Kidney capillary endothelial cell (primary cell): ENCODE data around the gene EPN2.
A peak's percentile ranks its signal among the peaks of the same experiment; 100 is the strongest.

Source experiments
- DNase-seq: peaks from one replicate; pipeline ENCODE4 v3.0.0-alpha.2; 2018; ENCODE audit warnings: low spot score

The EPN2 gene

DNA sequence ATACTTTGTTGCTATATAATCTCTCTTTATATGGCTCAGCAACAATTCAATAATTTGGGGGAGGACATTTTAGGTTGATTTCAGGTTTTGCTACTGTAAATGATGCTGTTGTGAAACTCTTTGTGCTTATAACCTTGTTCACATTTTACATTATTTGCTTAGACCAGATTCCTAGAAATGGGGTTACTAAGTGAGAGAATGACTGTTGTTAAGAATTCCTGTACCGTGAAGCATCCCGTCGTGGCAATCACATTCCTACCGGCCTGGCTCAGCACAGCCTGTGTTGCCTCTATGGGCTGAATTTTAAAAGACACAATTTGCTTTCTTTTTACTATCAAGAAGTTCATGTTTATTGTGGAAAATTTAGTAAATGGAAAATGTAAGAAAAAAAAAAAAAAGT is 94.0 kb downstream of the EPN2 start:
- no peak for DNase-seq

DNA sequence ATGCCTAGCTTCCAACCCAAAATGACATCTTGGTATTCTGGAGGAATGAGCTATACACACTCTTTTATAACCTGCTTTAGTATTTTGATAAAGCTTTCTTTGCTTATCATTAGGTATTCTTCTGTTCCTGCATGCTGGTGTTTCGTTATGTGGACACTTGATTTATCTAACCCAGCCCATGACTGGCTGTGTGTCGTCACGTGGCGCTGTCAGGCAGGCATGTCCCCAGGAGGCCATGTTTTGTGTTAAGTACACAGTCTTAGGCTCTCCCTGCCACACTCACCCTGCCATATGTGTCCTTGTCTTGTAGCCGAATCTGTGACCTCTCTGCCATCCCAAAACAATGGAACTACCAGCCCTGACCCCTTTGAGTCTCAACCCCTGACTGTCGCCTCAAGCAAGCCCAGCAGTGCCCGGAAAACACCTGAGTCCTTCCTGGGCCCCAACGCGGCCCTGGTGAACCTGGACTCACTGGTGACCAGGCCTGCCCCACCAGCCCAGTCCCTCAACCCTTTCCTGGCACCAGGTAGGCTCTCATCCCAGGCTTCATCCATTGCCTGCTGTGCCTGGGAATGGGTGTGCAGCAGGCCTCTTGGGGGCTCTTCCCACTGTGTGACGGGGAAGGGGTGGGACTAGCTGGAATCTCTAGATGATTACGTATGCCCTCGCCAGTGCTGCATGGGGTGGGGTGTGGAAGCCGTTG is 94.5 kb downstream of the EPN2 start:
- DNase-seq = no peak

DNA sequence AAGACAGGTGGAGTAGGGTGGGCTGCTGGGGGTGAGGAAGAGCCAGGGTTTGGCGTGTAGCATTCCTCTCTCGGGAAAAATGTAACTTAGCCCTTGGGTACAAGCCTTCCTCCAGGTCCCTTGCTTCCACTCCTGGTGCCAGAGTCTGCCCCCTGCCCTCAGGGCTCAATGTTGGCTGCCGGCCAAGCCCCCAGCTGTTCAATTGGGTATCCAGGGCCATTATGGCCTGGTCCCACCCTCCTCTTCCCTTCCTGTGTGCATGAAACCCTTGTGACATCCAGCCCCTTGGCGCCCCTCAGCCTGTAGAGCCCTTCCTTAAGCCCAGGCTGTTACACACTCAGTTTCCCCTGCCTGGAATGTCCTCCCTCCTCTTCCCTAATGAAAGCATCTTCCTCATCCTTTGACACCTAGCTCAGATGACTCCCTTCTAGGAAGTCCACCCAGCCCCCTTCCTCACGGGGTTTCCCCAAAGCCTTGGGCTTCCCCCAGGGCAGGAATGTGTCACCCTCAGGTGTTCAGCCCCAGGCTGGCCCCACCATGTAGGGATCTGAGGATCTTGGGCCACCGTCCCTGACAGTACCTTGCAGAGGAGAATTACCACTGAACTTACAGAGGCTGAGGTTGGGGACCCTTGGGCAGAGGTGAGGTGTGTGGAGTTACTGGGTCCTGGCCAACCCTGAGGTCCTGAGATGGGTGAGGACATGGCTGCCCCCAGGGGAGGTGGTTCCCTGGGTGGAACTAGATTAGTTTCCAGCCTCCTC is 95.4 kb downstream of the EPN2 start:
- no peak for DNase-seq

DNA sequence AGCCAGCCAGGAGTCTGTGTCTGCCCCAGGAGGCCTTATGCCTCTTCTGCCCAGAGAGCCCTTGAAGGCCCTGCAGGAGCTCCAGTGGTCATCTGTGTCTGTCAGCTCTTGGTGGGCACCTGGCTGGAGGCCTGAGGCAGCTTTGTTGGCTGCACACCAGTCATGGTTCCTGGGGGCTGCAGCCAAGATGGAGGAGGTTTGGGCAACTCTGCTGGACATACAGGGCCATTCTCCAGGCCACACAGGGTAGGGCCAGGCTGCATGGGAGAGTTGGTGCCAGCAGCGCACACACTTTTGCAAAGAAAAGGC is 95.9 kb downstream of the EPN2 start:
- no peak for DNase-seq

DNA sequence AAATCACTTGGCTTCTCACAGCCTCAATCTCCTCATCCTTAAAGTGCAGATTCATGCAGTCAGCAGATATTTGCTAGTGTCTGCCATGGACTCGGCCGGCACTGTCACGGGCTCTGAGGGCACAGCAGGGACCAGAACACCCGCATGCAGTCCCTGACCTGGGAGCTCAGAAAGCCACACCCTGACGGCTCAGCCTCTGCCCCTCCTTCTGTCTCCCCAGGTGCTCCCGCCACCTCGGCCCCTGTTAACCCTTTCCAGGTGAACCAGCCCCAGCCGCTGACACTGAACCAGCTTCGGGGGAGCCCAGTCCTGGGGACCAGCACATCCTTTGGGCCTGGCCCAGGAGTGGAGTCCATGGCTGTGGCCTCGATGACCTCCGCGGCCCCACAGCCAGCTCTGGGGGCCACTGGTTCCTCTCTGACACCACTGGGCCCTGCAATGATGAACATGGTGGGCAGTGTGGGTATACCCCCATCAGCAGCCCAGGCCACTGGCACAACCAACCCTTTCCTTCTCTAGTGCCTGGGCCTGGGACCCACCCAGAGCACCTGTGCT is 96.6 kb downstream of the EPN2 start:
- no peak for DNase-seq

DNA sequence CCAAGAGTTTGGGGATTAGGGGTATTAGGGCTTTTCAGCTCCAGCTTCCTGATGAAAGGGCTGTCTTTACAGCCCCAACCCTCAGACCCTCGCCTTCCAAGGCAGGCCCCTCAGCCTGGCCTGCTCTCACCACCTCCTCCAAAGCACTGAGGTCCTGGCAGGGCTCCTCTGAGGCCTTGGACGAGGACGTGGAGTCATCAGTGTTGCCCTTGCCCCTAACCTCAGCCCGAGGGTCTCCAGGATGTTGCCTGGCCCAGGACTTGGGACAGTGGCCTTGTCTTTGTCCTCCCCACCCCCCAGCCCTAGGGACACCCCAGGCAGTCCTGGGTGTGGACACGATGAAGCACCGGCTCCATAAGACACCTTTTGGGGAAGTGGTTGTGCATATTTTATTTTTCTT is 97.2 kb downstream of the EPN2 start:
- DNase-seq = no peak

DNA sequence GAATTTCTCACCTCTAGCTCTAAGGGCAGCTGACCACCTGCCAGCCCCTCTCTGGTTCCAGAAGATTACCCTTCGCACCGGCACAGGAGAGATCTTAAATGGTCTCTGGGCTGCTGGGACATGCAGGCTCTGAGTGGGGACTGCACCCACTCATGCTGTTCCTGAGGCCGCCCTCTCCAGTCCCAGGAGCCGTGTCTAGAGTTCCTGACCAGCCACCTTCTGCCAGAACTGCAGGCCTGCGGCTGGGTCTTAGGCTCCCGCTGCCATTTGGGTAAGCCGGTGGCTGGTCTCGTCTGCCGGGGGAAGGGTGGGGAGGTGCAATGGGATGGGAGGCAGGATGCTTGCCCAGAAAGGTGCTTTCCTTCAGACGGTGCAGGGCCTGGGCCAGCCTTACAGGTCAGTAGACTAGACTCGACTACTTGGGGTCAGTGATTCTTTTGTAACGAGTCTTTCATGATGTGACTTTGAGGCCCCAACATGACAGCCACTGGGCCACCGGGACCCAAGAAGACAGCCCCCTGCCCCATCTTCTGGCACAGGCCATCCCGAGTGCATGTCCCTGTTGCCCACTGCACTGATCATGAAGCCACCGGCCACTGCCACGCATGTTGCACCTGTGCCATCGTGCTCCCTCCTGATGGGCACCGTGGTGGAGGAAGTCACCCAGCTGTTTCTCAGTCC is 98.9 kb downstream of the EPN2 start:
- DNase-seq = no peak

DNA sequence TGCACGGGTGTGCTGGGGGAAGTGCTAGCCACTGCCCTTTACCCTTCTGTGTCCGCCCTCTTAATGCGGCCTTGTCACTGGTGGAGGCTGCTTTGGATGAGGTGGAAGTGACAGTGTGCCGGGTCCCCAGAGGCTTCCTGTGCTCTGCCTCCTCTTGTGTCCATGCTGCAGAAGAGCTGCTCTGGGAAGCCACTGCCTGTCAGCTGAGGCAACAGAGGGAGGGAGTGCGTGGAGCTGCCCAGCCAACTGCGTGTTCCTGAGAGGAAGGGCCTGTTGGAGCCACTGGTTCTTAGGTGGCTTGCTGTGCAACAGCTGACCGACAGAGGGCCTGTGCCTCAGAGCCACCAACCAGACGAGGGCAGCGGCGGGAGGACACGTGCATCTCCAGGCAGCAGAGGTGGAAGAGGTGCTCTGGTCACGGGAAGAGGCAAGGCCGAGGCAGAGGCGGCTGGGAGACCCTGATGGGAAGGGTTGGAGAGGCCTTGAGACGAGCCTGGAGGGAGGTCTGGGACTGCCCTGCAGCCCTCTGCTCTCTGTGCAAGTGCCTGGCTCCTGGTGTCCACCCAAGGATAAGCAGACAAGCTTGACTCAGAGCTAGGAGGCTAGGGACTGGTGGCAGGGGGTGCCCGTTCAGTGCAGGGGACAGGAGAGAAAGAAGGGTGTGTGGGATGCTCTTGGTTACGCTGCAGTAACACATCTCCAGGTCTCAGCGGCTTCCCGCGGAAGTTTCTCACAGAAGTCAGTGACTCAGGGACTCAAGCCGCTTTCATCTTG is 100.0 kb downstream of the EPN2 start:
- DNase-seq = no peak

DNA sequence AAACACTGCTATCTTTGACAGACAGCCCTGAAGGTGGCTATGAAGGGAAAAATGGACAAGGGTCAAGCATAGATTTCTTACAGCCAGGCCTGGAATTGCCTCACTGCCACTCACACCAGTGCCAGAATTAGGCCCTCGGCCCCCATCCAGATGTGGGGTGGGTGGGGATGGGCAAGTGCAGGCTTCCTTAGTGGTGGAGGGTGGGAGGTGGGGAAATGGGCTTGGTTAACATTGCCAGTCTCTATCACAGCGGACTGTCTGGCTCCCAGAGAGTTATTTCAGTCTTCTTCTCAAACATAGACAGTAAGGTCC is 100.5 kb downstream of the EPN2 start:
- no peak for DNase-seq

DNA sequence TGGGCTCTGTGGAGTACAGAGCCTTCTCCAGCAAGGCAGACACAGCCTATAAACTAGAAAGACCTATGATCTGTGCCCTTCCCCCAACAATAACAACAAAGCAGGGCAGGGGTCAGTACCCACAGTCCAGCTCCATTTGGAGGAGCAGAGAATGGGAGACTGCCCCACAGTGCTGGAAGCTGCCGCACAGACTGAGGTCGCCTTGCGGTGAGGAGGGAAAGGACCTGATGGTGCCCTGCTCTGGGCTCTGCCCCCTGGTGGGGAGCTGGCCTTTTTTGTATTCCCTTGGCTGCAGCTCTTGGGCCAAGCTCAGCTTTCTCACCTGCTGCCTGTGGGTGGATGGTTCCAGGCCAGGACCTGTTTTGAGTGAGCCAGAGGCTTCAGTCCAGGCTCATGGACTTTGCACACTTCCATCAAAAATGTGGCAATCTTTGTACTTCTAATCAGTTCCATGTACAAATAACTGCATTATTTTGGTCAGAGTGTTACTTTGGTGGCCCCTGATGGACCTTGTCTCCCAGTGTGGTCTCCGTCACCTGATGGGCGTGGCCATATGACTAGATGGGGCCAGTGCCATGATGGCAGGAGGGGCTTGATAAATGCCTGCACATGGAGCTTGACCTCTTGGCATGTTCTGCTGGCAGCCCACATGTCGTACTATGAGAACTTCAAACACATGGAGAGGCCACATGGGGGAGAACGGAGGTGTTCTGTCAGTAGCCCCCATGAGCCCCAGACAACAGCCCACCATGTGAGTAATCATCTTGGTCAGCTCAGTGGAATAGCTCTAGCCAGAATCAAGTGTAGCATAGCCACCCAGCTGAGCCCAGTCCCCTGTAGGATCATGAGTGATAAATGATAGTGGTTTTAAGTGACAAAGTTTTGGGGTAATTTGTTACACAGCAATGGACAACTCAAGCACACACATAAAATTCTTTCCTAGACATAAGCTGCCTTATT is 101.1 kb downstream of the EPN2 start:
- peak; percentile 22 for DNase-seq

DNA sequence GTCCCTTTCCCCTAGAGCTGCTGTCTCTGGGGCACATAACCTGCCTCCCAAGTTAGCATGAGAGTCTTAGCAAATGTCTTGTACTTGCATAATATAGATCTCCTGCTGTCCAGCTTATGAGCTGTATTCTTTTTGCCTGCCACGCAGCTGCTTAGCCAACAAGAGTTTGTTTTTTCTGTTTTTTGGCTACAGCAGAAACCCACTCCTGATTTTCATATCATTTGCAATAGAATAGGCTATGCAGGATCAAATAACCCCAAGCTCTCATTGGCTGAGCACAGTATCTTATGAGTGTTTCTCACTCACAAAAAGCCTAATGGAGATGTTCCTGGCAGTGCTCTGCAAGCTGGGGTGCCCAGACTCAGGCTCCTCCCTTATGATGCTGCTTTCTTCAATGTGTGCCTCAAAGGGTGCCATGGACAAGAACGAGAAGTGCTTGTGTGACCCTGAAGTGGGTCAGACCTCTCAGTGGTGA is 102.2 kb downstream of the EPN2 start:
- no peak for DNase-seq

DNA sequence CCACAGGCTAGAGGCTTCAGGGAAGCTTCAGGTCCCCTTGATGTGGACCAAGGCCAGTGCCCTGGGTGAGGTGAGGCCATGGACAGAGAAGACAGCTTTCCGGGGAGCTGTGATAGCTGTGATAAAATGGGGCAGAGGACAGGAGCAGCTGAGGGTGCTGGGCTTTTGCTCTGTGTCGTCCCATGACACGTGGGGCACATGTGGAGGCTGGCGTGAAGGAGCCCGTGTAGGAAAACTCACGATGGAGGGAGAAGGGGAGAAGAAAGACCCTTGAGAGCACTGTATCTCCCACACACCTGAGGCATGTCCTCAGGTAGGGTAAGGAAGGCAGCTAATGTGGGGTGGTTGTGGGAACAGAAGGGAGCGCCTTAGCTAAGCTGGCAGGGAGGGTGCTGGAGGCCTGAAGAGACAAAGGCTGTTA is 104.1 kb downstream of the EPN2 start:
- no peak for DNase-seq

DNA sequence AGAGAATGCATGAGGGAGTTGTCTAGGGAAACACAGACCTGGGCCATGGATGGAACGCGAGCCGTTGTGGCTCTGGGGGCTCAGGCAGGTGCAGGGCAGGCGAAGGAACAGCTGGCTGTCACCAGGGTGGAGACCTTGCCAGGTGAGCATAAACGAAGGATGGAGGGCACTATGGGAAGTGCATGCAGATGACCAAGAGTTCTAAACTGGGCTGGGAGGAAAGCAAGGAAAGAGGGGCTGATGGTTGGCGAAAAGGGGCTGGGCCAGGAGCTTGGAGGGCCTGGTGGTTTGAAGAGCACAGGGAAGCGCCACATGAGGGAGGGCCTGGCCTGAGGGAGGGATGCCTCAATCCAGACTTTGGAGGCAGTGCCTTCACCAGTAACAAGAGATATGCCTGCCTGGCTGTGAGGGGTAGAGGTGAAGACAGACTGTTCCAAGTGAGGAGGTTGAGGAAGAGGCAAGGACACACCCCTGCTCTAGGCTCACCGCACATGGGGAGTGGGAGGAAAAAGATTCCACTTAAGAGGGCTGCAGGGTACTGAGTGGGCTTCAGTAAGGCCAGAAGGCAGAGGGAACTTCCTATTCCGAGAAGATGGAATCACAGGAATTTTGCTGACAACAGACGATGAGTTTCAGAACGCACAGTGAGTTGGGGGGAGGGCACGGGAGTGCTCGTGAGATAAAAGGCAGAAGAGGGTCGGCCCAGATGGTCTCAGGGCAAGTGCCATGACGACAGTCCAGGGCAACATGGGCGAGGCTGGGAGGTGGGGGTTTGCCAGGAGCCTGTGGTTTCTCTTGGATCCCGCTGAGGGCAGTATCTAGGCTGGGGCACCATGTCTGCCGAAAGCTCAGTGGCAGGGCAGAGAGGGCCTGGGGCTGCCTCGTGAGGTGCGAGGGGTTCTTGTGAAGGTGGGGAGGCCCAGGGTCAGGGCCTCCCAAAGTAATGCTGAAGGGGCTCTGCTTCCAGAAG is 104.8 kb downstream of the EPN2 start:
- no peak for DNase-seq

DNA sequence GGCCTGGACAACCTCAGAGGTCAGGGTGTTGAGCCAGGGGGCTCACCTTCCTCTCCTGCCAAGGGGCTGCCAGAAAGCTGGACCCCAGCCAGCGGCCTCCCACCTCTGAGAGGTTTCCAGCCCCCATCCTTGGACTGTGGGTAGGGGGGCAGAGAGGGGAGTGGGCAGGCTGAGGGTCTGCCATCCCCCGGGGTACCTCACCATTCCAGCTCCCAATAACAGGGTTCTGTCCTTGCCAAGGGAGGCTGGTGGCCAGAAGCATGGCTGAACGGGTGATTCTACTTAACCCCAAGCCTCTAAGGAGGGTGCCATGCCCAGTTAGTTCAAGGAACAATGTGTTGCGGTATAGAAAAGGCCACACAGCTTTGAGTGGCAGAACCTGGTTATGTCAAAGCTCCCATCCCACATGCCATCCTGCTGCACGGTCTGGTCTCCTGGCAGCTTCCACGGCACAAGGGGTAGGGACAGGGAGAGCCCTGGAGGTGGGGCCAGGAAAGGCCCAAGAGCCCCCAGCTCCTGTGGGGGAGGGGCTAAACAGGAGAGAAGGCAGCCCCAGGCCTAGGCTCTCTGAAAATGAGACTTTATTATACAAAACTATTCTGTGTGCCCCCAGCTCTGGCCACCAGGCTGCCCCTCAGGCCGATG is 105.6 kb downstream of the EPN2 start:
- DNase-seq = no peak

DNA sequence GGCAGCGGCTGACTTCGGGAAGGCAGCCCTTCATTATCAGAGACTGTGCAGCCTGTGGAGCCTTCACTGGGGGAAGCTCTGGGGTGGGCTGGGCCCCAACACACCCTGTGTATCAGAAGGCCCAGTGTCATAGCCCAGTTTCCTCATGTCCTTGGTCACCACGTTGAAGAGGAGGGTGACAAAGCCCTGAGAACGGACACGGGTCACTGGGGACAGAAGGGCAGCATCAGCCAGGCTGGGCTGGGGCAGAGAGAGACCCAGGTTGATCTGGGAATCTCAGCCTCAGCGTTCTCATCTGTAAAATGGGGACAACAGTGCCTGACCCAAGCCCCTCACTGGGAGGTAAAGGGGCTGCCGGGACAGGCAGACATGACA is 106.1 kb downstream of the EPN2 start:
- no peak for DNase-seq

DNA sequence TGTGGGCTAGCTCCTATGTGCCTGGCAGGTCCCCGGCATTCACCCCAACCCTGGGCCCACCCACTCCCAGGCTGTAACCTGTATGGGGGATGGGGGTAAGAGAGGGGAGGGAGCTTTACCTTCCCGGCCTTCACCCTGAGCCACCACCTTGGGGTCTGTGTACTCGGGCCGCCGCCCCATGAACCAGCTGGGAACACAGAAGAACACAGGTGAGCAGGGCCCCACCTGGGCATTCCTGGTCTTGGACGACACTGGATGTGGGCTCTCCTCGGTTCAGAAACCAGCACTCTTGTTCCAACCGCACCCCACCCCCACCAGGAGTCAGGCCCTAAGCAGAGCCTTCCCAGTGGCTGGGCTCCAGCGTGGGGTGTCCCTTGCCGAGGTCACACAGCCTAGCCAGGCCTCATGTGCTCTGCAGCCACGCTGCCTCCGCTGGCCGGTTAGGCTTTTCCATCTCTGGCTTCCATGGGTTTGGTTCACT is 106.5 kb downstream of the EPN2 start:
- DNase-seq = no peak

DNA sequence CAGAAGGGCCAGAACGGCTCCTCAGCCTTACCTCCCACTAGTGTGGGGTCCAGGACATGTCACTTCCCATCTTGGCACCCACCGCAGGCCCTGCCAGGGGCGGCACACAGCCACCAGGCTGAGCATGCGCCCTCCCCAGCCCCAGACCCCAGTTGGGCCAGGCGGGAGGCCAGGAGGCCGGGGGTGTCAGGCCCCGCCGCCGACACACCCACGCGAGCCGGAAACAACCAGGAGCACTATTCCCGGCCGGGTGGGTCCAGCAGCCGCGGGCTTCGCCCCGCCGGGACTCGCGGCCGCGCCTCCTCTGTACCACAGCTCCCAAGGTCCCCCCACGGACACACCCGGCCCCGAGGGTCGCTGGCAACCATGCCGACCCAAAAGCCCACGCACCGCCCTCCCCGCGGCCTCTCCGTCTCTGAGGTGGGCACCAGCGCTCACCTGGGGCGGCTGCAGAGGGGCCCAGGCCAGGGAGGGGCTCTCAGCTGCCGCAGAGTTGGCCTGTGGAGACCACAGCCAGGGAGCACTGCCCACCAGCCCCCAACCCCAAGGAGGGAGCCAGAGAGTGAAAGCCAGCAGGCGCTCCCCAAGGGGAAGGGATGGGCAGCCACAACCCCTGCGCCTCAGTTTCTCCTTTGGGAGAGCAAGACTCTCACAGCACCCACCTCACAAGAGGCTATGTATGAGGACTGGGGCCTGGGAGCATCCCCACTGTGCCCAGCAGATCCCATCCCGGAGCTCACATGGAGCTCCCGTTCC is 107.3 kb downstream of the EPN2 start:
- DNase-seq = no peak

DNA sequence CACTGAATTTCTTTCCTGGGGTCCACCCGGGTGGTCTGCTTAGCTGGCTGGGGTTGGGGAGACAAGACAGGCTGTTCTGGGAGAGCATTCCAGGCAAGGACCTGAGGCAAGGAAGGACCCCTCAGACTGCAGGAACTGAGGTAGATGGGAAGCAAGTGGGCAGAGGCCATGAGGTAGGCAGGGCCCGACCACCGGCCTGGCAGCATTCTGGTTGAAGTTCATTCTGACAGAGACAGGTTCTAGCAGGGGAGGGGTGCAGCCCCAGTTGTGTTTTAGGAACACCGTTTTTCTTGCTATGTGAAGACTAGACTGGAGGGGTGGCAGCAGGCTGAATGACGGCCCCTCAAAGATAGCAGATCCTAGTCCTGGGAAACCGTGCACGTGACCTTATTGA is 107.9 kb downstream of the EPN2 start:
- DNase-seq = no peak
